Measurements from ENCODE around the gene ST6GALNAC1. TPM values are rescaled to one million over a fixed set of nuclear protein-coding genes. Genes with fewer than 3 reads are reported as not detected.

Gene ST6GALNAC1
- total and polyA plus RNA-seq, 2 experiments from 2014 or later, result not detected

DNA sequence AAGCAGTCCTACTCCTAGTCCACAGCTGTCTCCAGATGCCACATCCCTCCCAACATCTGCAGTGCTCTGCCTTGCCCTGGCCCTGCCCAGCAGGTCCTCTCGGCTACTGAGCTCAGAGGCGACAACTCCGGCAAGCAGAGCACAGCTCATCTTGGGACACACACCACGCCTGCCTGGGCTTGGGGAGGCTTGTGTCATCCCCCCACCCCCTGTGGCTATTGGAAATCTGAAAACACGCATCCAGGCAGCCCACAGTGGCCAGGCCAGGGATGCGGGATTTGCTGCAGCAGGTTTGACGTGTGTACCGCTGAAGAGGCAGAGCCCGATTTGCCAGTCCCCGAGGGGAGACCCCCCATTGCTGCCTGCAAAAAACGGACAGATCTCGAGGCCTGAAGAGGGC is 41.8 kb upstream of the ST6GALNAC1 start:
- H2AFZ ChIP-seq, result no peak overlapping the region
- H3K79me2 ChIP-seq (ENCODE audit: insufficient read depth), result peaks cover 73% of the 10 kb centered on the region
- H3K4me2 ChIP-seq (ENCODE audit: unreplicated experiment), result no peak overlapping the region
- no peak overlapping the region for H3K9ac ChIP-seq
- H3K27ac ChIP-seq, result no peak overlapping the region
- H3K36me3 ChIP-seq (ENCODE audit: low read depth), result peaks cover 21% of the 10 kb centered on the region; the same call in 1 of the 2 replicates
- H3K9me3 ChIP-seq (ENCODE audit: low read depth), result no peaks in the 10 kb centered on the region
- no peak overlapping the region for H3K4me3 ChIP-seq
- no peaks in the 10 kb centered on the region for H3K9me2 ChIP-seq (ENCODE audit: insufficient read depth)
- DNase-seq, result no peak
- H3K27me3 ChIP-seq (replicated peaks; ENCODE audit: insufficient read depth), result no peaks in the 10 kb centered on the region
- in situ Hi-C loops (cut with MboI), result no loop called here
- WGBS, 2 experiments (ENCODE audit: low coverage in 1 of 2, low lambda C conversion rate in 2 of 2, missing lambda C conversion rate in 2 of 2), result 82 to 87% methylated on average over 12 of the region's 12 CpGs
- no peaks in the 10 kb centered on the region for H4K20me1 ChIP-seq (ENCODE audit: insufficient read depth)
- no peak for TF ChIP-seq EZH2phosphoT487 (IDR thresholded peaks at IDR 0.05; ENCODE audit: insufficient read depth, low read depth)
- TF ChIP-seq EZH2 (IDR thresholded peaks at IDR 0.05; ENCODE audit: insufficient read depth, poor library complexity, severe bottlenecking), result no peak
- H3K4me1 ChIP-seq (ENCODE audit: insufficient read depth), result peaks cover 46% of the 10 kb centered on the region
- peaks cover 22% of the 10 kb centered on the region for H3F3A ChIP-seq (ENCODE audit: insufficient read depth)

DNA sequence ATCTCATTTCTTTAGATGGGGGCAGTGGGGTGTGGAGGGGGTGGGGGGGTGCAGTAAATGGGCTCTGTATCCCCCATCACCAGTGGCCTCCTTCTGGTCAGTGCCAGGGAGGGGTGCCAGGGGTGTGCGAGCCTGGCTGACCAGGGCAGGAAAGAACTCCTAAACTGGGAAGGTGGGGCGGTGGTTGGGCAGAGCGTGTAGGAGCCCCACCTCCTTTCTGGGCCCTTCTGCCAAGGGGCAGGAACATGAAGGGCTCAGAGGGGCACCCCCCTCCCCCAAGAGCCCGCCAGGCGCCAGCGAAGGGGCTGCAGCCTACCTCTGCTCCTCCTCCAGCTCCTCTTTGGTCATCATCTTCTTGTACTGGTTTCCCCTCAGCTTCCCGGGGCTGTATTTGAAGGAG is 41.2 kb upstream of the ST6GALNAC1 start:
- no peaks in the 10 kb centered on the region for H3K9me2 ChIP-seq (ENCODE audit: insufficient read depth)
- H3K4me2 ChIP-seq (ENCODE audit: unreplicated experiment), result no peak overlapping the region
- peaks cover 22% of the 10 kb centered on the region for H3F3A ChIP-seq (ENCODE audit: insufficient read depth)
- H3K4me3 ChIP-seq, result no peak overlapping the region
- H3K27ac ChIP-seq, result no peak overlapping the region
- in situ Hi-C loops (cut with MboI), result no loop called here
- H3K4me1 ChIP-seq (ENCODE audit: insufficient read depth), result peaks cover 46% of the 10 kb centered on the region
- peaks cover 67% of the 10 kb centered on the region for H3K79me2 ChIP-seq (ENCODE audit: insufficient read depth)
- no peak overlapping the region for H2AFZ ChIP-seq
- H3K9me3 ChIP-seq (ENCODE audit: low read depth), result no peaks in the 10 kb centered on the region
- DNase-seq, result no peak
- TF ChIP-seq EZH2 (IDR thresholded peaks at IDR 0.05; ENCODE audit: insufficient read depth, poor library complexity, severe bottlenecking), result no peak
- TF ChIP-seq EZH2phosphoT487 (IDR thresholded peaks at IDR 0.05; ENCODE audit: insufficient read depth, low read depth), result no peak
- no peak overlapping the region for H3K9ac ChIP-seq
- 77 to 81% methylated on average over 4 to 7 of the region's 7 CpGs for WGBS, 2 experiments (ENCODE audit: low coverage in 1 of 2, low lambda C conversion rate in 2 of 2, missing lambda C conversion rate in 2 of 2)
- peaks cover 22% of the 10 kb centered on the region; the same call in 1 of the 2 replicates for H3K36me3 ChIP-seq (ENCODE audit: low read depth)
- H4K20me1 ChIP-seq (ENCODE audit: insufficient read depth), result no peaks in the 10 kb centered on the region
- H3K27me3 ChIP-seq (replicated peaks; ENCODE audit: insufficient read depth), result no peaks in the 10 kb centered on the region

DNA sequence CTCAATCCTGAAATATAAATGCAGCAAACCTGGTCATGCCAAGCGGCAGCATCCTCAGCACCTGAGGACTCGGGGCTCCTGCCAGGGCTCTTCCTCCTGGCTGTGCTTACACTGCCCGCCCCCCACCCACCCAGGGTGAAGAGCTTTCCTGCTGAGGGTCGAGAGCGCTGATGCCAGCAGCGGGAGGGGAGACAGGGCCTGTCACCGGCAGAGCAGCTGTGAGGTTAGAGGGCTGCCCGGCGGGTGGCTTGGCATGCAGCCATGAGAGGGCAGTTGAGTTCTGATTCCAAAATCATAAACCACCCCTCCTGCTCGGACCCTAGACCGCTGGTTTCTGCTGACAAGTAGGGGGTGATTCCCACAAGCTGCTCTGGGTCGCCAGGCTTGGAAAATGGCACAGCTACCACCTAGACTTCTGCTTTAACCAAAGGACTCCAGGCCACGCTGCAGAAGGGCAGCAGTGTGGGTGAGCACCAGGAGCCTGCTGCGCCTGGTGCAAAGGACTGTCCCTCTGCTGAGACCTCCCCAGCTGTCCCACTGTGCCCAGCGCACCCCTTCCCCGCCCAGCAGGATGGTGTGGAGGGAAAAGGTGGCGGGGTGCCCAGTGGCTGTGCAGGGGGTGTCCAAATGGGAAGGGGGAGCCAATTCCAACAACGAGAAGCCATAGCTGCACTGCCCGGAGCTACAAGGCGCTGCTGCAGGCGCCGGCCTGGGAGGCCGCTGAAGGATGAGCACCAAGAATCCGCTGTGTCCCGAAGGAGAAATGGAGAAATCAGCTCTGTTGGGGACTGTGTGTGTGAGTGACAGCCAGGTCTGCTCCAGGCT is 40.6 kb upstream of the ST6GALNAC1 start:
- H3K27ac ChIP-seq, result no peak overlapping the region
- no peak overlapping the region for H3K4me2 ChIP-seq (ENCODE audit: unreplicated experiment)
- in situ Hi-C loops (cut with MboI), result no loop called here
- WGBS, 2 experiments (ENCODE audit: low coverage in 1 of 2, low lambda C conversion rate in 2 of 2, missing lambda C conversion rate in 2 of 2), result 93 to 94% methylated on average over 25 of the region's 25 CpGs
- peaks cover 40% of the 10 kb centered on the region for H3K4me1 ChIP-seq (ENCODE audit: insufficient read depth)
- TF ChIP-seq EZH2phosphoT487 (IDR thresholded peaks at IDR 0.05; ENCODE audit: insufficient read depth, low read depth), result no peak
- no peak for TF ChIP-seq EZH2 (IDR thresholded peaks at IDR 0.05; ENCODE audit: insufficient read depth, poor library complexity, severe bottlenecking)
- H4K20me1 ChIP-seq (ENCODE audit: insufficient read depth), result no peaks in the 10 kb centered on the region
- H3K9me3 ChIP-seq (ENCODE audit: low read depth), result no peaks in the 10 kb centered on the region
- peaks cover 21% of the 10 kb centered on the region; the same call in 1 of the 2 replicates for H3K36me3 ChIP-seq (ENCODE audit: low read depth)
- H3K79me2 ChIP-seq (ENCODE audit: insufficient read depth), result peaks cover 61% of the 10 kb centered on the region
- H3K9ac ChIP-seq, result no peak overlapping the region
- peaks cover 17% of the 10 kb centered on the region for H3F3A ChIP-seq (ENCODE audit: insufficient read depth)
- no peak for DNase-seq
- H2AFZ ChIP-seq, result no peak overlapping the region
- H3K9me2 ChIP-seq (ENCODE audit: insufficient read depth), result no peaks in the 10 kb centered on the region
- no peaks in the 10 kb centered on the region for H3K27me3 ChIP-seq (replicated peaks; ENCODE audit: insufficient read depth)
- no peak overlapping the region for H3K4me3 ChIP-seq

DNA sequence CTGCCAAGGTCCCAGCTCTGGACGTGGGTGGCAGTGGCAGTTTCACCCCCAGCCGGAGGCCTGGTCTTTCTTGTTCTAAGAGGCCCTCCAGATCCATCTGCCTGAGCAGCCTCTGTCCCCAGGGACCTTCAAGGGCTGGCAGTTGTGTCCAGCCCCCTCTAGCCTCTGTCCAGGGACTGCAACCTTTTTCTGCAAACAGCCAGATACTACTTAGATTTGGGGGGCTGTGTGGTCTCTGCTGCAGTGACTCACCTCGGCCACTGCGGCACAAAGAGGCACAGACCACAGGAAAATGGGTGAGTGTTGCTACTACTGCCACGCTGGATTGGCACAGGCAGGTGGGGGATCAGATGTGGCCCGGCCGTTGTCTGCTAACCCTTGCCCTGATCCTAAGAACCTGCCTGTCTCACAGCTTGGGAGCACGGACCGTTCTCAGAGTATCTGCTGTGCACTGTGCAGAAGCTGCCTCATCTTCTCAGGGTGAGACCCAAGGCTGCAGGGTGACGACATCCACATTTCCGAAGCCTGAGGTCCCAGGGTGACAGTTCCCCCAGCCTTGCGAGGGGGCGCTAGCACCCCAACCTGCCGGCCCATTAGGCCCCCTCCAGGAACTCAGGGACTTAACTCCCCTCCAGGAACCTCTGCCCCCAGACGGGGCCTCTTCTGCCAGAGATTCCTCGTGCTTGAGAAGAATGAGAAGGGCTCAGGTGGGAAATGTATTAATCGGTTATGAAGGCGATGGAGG is 39.6 kb upstream of the ST6GALNAC1 start:
- no peak overlapping the region for H2AFZ ChIP-seq
- no peaks in the 10 kb centered on the region for H3K9me2 ChIP-seq (ENCODE audit: insufficient read depth)
- no peak overlapping the region for H3K4me2 ChIP-seq (ENCODE audit: unreplicated experiment)
- in situ Hi-C loops (cut with MboI), result no loop called here
- H3K9ac ChIP-seq, result no peak overlapping the region
- H3K4me1 ChIP-seq (ENCODE audit: insufficient read depth), result peaks cover 30% of the 10 kb centered on the region
- H3F3A ChIP-seq (ENCODE audit: insufficient read depth), result peaks cover 11% of the 10 kb centered on the region; the same call in 1 of the 2 replicates
- peaks cover 27% of the 10 kb centered on the region; the same call in 1 of the 2 replicates for H3K36me3 ChIP-seq (ENCODE audit: low read depth)
- H3K27me3 ChIP-seq (replicated peaks; ENCODE audit: insufficient read depth), result no peaks in the 10 kb centered on the region
- H3K9me3 ChIP-seq (ENCODE audit: low read depth), result no peaks in the 10 kb centered on the region
- TF ChIP-seq EZH2phosphoT487 (IDR thresholded peaks at IDR 0.05; ENCODE audit: insufficient read depth, low read depth) (no peak), EZH2 (IDR thresholded peaks at IDR 0.05; ENCODE audit: insufficient read depth, poor library complexity, severe bottlenecking) (no peak)
- H3K27ac ChIP-seq, result no peak overlapping the region
- no peaks in the 10 kb centered on the region for H4K20me1 ChIP-seq (ENCODE audit: insufficient read depth)
- WGBS, 2 experiments (ENCODE audit: low coverage in 1 of 2, low lambda C conversion rate in 2 of 2, missing lambda C conversion rate in 2 of 2), result 80 to 88% methylated on average over 18 of the region's 18 CpGs
- no peak overlapping the region for H3K4me3 ChIP-seq
- DNase-seq, result no peak
- H3K79me2 ChIP-seq (ENCODE audit: insufficient read depth), result peaks cover 53% of the 10 kb centered on the region
